Keratinocyte (primary cell): Measurements from ENCODE around the gene STK32B. TPM values are rescaled to one million over a fixed set of nuclear protein-coding genes. Genes with fewer than 3 reads are reported as not detected.

Experiments
- DNase-seq: peaks from one replicate; pipeline ENCODE4 v3.0.0-alpha.2; 2011; ENCODE audit warnings: low read depth, missing footprints, low spot score
- FAIRE-seq: peaks from 2 replicates; lab custom pipeline; 2011; peaks lifted over from hg19 to GRCh38; lab: Jason Lieb, UNC
- H2AFZ ChIP-seq: 2 replicates; pipeline ENCODE4 v1.6.0; 2012; ENCODE audit warnings: low read length, control low read depth, inconsistent platforms; ENCODE audit not compliant: control insufficient read depth
- H3K27ac ChIP-seq: 2 replicates; pipeline ENCODE4 v1.5.1; 2011; ENCODE audit warnings: low read length; ENCODE audit not compliant: control insufficient read depth, insufficient read depth
- H3K27me3 ChIP-seq: 3 replicates; pipeline ENCODE4 v1.6.0; 2011; ENCODE audit warnings: low read length; ENCODE audit not compliant: control insufficient read depth, insufficient read depth; ENCODE audit errors: extremely low read depth
- H3K36me3 ChIP-seq, 2 experiments: 2 replicates in 1 of 2; 3 replicates in 1 of 2; pipeline ENCODE4 v1.5.1; 2011; ENCODE audit warnings: low read length in 2 of 2, mild to moderate bottlenecking in 1 of 2; ENCODE audit not compliant: control insufficient read depth in 2 of 2, insufficient read depth in 2 of 2; ENCODE audit errors: extremely low read depth in 1 of 2
- H3K4me1 ChIP-seq: 3 replicates; pipeline ENCODE4 v1.5.1; 2011; ENCODE audit warnings: low read length; ENCODE audit not compliant: control insufficient read depth, insufficient read depth; ENCODE audit errors: extremely low read depth
- H3K4me2 ChIP-seq: 3 replicates; pipeline ENCODE4 v1.6.0; 2011; ENCODE audit warnings: low read depth, low read length; ENCODE audit not compliant: control insufficient read depth, insufficient read depth; ENCODE audit errors: extremely low read depth
- H3K4me3 ChIP-seq, 3 experiments: fragments of 200-600 bp in 1 of 3; sonication (generic) in 1 of 3; 2 replicates in 2 of 3; 3 replicates in 1 of 3; pipeline ENCODE4 v1.5.1; 2011 to 2016; ENCODE audit warnings: low read length in 3 of 3, mild to moderate bottlenecking in 3 of 3, control low read depth in 2 of 3, inconsistent platforms in 1 of 3, low read depth in 1 of 3, mixed read lengths in 1 of 3, mixed run types in 1 of 3, moderate library complexity in 1 of 3; ENCODE audit not compliant: control insufficient read depth in 2 of 3, insufficient read depth in 2 of 3; ENCODE audit errors: extremely low read depth in 1 of 3
- H3K79me2 ChIP-seq: 2 replicates; pipeline ENCODE4 v1.6.0; 2012; ENCODE audit warnings: low read length; ENCODE audit not compliant: control insufficient read depth, insufficient read depth
- H3K9ac ChIP-seq: 3 replicates; pipeline ENCODE4 v1.6.0; 2011; ENCODE audit warnings: low read length; ENCODE audit not compliant: control insufficient read depth, insufficient read depth; ENCODE audit errors: extremely low read depth
- H3K9me1 ChIP-seq: 3 replicates; pipeline ENCODE4 v1.6.0; 2011; ENCODE audit warnings: low read length; ENCODE audit not compliant: control insufficient read depth, insufficient read depth; ENCODE audit errors: extremely low read depth
- H3K9me3 ChIP-seq: 2 replicates; pipeline ENCODE4 v1.5.1; 2012; ENCODE audit warnings: low read depth, low read length; ENCODE audit not compliant: control insufficient read depth
- H4K20me1 ChIP-seq: 3 replicates; pipeline ENCODE4 v1.6.0; 2011; ENCODE audit warnings: low read length; ENCODE audit not compliant: control insufficient read depth, insufficient read depth; ENCODE audit errors: extremely low read depth
- CTCF ChIP-seq, 3 experiments: IDR thresholded peaks in 1 of 3; conservative IDR thresholded peaks in 1 of 3; optimal IDR thresholded peaks in 1 of 3; 2 replicates in 2 of 3; 3 replicates in 1 of 3; pipeline versions ENCODE3 to v1.5.1; 2011; ENCODE audit warnings: low read length in 3 of 3, mild to moderate bottlenecking in 3 of 3, moderate library complexity in 2 of 3, control low read depth in 1 of 3, inconsistent platforms in 1 of 3; ENCODE audit not compliant: insufficient read depth in 2 of 3; ENCODE audit errors: extremely low read depth in 1 of 3
- EZH2 ChIP-seq: IDR thresholded peaks from one replicate; pipeline ENCODE4 v1.6.1; 2012; ENCODE audit warnings: inconsistent platforms, mild to moderate bottlenecking, low read length, moderate library complexity
- dilution Hi-C: fragments of 300-500 bp; cut with MboI; formaldehyde crosslinking; loops from one replicate; pipeline ENCODE4 v1.7.0; 2020; ENCODE audit warnings: low sequenced_read_pairs; ENCODE audit not compliant: extremely low pct_ligation_motif_present
- polyA plus RNA-seq, 5 experiments: library from polyadenylated mRNA; depleted of rRNA in 3 of 5; stranded (reverse) in 3 of 5; stranded (forward) in 1 of 5; unstranded in 1 of 5; fragments of >200 nt; gene quantifications; 1 replicate in 1 of 5; 2 replicates in 3 of 5; 3 replicates in 1 of 5; pipeline versions ENCODE4 v1.2.1 to v1.2.3, GENCODE V29; 2011 to 2012; ENCODE audit warnings: missing spikeins in 2 of 5, low read depth in 1 of 5, low replicate concordance in 1 of 5

The STK32B gene
- polyA plus RNA-seq, 1 donor (not counting 4 experiments of a cell fraction or from before 2014, with no cell fraction given): 3.4 TPM

- FAIRE-seq: no peak
- Histone ChIP-seq H3K27ac (no peak overlapping the region), H3K9ac (no peak overlapping the region), H3K4me3 (no peak overlapping the region), H3K36me3 (no peaks in the 10 kb centered on the region), H3K4me1 (no peaks in the 10 kb centered on the region), H3K4me2 (no peak overlapping the region), H3K9me3 (no peaks in the 10 kb centered on the region), H2AFZ (no peak overlapping the region), H4K20me1 (no peaks in the 10 kb centered on the region), H3K27me3 (no peaks in the 10 kb centered on the region), H3K9me1 (no peaks in the 10 kb centered on the region), H3K79me2 (no peaks in the 10 kb centered on the region)
- dilution Hi-C loops: no loop called here
- no peak for DNase-seq
- no peak for TF ChIP-seq EZH2
- TF ChIP-seq CTCF (optimal IDR thresholded peaks at IDR 0.05 in 1 of 3, IDR thresholded peaks at IDR 0.05 in 1 of 3, conservative IDR thresholded peaks at IDR 0.05 in 1 of 3; ENCODE audit: extremely low read depth in 1 of 3, insufficient read depth in 2 of 3, low read length in 3 of 3): no peak
Observed at GRCh38 chr4:5192678-5193077, 141.4 kb downstream of the STK32B start.

- dilution Hi-C loops: no loop called here
Observed at GRCh38 chr4:5198656-5199541, 147.6 kb downstream of the STK32B start.

More at GRCh38 chr4:5198656-5199541, 147.6 kb downstream of the STK32B start:
- Histone ChIP-seq H3K9me1 (no peaks in the 10 kb centered on the region), H3K4me1 (no peaks in the 10 kb centered on the region), H3K36me3 (no peaks in the 10 kb centered on the region), H3K4me3 (no peak overlapping the region), H4K20me1 (no peaks in the 10 kb centered on the region), H3K9me3 (no peaks in the 10 kb centered on the region), H3K79me2 (no peaks in the 10 kb centered on the region), H3K9ac (no peak overlapping the region), H2AFZ (no peak overlapping the region), H3K27me3 (no peaks in the 10 kb centered on the region), H3K4me2 (no peak overlapping the region), H3K27ac (no peak overlapping the region)
- FAIRE-seq (no peak), DNase-seq (no peak)
- TF ChIP-seq EZH2: no peak
- TF ChIP-seq CTCF (optimal IDR thresholded peaks at IDR 0.05 in 1 of 3, IDR thresholded peaks at IDR 0.05 in 1 of 3, conservative IDR thresholded peaks at IDR 0.05 in 1 of 3; ENCODE audit: extremely low read depth in 1 of 3, insufficient read depth in 2 of 3, low read length in 3 of 3): no peak
